ENCODE results near the gene IRF4.

IRF4 gene

DNA sequence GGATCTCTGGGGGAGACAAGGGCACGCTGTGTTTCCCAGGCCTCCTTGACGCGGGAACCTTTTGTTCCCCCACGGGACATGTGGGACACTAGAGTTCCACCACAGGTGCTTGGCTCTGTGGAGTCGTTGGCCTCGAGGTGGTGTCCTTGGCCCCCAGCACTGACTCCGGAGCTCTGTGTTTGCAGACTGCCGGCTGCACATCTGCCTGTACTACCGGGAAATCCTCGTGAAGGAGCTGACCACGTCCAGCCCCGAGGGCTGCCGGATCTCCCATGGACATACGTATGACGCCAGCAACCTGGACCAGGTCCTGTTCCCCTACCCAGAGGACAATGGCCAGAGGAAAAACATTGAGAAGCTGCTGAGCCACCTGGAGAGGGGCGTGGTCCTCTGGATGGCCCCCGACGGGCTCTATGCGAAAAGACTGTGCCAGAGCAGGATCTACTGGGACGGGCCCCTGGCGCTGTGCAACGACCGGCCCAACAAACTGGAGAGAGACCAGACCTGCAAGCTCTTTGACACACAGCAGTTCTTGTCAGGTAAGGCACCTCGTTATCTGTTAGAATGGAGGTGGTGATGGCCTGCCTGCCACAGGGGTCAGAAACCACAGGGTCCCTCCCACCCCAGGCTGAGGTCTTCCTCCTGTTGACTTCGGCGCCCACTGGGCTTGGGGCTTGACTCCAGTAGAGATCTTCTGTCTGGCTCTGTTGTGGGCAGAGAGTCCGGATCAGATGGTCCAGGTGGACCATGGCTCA is 9.9 kb downstream of the IRF4 start:
- no peak for DNase-seq (ENCODE audit: low read depth)
- TF ChIP-seq, protein P1, sequence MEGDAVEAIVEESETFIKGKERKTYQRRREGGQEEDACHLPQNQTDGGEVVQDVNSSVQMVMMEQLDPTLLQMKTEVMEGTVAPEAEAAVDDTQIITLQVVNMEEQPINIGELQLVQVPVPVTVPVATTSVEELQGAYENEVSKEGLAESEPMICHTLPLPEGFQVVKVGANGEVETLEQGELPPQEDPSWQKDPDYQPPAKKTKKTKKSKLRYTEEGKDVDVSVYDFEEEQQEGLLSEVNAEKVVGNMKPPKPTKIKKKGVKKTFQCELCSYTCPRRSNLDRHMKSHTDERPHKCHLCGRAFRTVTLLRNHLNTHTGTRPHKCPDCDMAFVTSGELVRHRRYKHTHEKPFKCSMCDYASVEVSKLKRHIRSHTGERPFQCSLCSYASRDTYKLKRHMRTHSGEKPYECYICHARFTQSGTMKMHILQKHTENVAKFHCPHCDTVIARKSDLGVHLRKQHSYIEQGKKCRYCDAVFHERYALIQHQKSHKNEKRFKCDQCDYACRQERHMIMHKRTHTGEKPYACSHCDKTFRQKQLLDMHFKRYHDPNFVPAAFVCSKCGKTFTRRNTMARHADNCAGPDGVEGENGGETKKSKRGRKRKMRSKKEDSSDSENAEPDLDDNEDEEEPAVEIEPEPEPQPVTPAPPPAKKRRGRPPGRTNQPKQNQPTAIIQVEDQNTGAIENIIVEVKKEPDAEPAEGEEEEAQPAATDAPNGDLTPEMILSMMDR (IDR thresholded peaks at IDR 0.05; ENCODE audit: low read depth, low read length, missing control alignments), result no peak
- H3K4me3 ChIP-seq (ENCODE audit: low read depth, low read length), result peak overlapping the region; percentile 6; the same call in 1 of the 2 replicates

DNA sequence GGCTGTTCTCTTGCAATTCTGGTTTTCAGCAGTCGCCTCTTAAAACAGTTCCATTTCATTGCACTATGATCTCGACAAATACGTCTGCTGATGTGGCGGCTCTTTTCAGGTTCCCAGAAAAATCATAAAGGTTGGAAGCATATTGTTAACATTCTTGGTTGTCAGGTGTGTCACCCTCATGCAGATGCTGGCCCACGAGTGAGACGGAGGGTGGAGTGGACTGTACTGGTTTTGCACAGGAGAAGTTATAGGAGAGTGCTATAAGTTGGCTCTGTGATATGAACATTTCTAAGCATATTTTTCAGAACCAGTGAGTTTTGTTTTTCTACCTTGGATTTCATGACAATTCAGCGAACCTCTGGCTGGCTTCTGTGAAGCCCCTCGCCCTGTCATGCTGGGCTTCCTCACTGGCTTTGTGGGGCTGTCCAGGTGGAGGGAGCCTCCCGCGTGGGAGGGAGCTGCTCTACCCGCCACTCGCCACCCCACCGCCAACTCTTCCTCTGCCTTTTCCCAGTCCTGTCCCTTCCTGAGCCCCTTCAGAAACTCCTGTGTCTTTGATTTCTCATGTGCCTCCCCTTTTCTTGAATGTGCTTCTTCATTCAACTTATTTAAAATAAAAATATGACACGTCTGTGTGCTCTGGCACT is 10.6 kb downstream of the IRF4 start:
- TF ChIP-seq, protein P1 (IDR thresholded peaks at IDR 0.05; ENCODE audit: low read depth, low read length, missing control alignments), result no peak
- H3K4me3 ChIP-seq (ENCODE audit: low read depth, low read length), result peak overlapping the region; percentile 6; the same call in 1 of the 2 replicates

DNA sequence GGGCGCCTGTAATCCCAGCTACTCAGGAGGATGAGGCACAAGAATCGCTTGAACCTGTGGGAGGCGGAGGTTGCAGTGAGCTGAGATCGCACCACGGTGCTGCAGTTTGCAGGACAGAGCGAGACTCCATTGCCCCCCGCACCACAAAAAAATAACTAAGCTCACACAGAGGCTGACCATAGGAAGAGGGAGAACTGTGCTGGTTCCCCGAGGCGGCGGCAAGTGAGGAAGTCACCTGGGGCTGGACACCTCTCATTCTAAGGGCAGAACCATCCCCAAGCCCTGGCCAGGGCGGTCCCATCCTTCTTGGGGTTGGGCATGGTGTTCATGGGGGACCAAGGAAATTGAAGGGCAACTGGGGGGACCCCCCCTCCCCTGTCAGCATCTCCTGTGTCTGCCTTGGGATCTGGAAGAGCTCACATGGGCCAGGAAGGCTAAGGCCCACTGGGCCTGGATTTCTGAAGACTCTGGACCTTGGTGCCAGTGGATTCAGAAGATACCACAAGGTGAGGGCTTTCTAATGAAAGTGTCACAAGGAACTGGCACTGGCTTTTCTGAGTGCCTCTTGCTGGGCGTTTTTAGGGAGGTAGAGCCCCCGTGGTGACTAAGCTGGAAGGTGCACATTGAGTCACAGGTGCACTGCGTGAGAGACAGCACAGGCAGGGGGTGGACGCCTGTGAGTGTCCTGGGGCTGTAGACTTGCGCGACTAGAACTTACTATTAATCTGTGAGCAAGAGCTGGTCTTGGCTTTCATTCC is 11.5 kb downstream of the IRF4 start:
- H3K4me3 ChIP-seq (ENCODE audit: low read depth, low read length), result no peak overlapping the region
- DNase-seq (ENCODE audit: low read depth), result no peak
- TF ChIP-seq, protein P1 (IDR thresholded peaks at IDR 0.05; ENCODE audit: low read depth, low read length, missing control alignments), result no peak

More for the DNA sequence above, 10.6 kb downstream of the IRF4 start:
- no peak for DNase-seq (ENCODE audit: low read depth)

DNA sequence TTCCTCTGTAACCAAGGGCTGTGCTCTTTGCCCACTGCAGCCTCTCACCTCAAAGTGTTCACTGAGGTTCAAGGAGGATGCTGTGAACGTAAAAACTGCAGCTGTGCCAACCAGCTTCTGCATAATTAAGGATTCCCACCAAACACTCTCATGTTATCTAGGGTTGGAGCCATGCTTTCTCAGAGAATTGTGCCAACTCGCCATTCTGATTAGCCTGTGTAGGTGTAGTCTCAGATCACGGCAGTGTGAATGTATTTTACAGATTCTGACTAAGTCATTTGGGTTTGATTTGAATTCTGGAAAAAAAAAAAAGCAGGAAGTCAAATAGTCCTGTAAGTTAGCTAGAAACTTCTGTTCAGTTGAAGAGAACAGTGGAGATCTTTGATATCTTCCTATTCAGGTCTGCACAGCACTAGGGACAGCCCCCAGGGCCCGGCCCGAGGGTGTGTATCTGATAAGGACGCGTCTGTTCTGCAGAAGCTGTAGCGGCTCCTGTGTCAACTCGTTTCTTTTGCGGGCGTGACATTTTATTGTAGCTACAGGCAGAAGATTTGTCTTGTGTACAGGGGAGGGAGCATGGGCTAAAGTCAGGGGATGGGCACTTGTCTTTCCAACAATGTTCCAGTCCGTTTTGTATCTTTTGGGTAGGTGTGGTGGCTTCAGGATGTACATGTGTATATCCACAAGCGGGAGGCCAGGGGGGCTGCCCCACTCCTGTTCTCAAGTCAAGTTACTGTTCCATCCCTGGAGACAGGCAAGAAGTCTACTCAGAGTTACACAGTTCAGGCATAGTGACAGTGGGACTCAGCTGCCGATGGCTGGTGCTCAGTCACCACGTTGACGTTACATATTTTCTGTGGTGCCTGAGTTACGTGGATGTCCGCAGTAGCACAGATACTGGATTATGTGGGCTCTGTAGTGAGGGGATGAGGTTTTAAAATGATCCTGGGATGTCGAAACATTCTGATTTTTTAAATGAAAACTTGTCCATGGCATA is 12.4 kb downstream of the IRF4 start:
- TF ChIP-seq, protein P1 (IDR thresholded peaks at IDR 0.05; ENCODE audit: low read depth, low read length, missing control alignments), result no peak
- DNase-seq (ENCODE audit: low read depth), result no peak
- no peak overlapping the region for H3K4me3 ChIP-seq (ENCODE audit: low read depth, low read length)

DNA sequence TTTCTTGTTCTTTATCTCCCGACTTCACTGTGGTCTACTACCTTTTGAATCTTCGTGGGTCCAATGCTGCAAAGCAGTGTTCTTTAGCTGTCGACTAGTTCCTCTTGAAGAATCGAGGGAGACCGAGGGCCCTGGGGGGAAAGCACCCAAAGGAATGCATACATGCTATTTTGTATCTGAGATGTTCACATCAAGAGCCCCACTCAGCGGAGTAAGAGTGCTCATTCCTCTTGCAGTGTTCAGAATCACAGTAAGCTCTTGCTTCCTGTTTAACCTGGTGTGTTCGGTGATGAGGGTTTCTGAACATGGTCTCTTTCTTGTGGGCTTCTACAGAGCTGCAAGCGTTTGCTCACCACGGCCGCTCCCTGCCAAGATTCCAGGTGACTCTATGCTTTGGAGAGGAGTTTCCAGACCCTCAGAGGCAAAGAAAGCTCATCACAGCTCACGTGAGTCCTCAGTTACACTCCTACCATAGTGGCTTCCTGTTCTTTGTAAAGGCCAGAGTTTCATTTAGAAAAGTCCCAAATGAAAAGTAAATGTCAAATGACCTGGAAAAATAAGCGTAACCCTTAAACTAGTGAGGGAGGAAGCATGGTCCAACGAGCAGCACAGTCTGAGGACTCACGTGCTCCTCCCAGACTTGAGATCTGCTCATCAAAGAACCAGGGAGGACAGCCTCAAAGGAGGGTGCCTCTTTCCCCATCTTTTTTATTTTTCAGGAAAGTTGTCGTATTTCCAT is 13.3 kb downstream of the IRF4 start:
- no peak for DNase-seq (ENCODE audit: low read depth)
- TF ChIP-seq, protein P1 (IDR thresholded peaks at IDR 0.05; ENCODE audit: low read depth, low read length, missing control alignments), result no peak
- H3K4me3 ChIP-seq (ENCODE audit: low read depth, low read length), result no peak overlapping the region

Measured in GM12864 (cell line).